HCT116 (cell line): ENCODE data around the gene BBS2. TPM values are rescaled to one million over a fixed set of nuclear protein-coding genes. Genes with fewer than 3 reads are reported as not detected.

ENCODE experiments used
- ATAC-seq: fragments of 200-7000 bp; cut with Tn5 transposase; 2 replicates; pipeline ENCODE4 v1.9.1; 2020; ENCODE audit warnings: mild to moderate bottlenecking, moderate library complexity
- BruUV-seq: library from RNA; stranded (reverse); fragments of 400-500 nt; replicated peaks from 2 replicates; lab custom pipeline; 2021; lab: Mats Ljungman, UMichigan
- CTCF ChIA-PET: fragments of 300-600 bp; sonication (Branson Sonifier 250); formaldehyde crosslinking; loops from one replicate; lab custom pipeline; 2021; ENCODE audit warnings: antibody characterized with exemption; lab: Charles Lee
- POLR2A ChIA-PET: fragments of 300-600, 350-600 bp; sonication (Branson Sonifier 250); formaldehyde crosslinking; loops from one replicate; lab custom pipeline; 2021; ENCODE audit warnings: antibody characterized with exemption; lab: Charles Lee
- RAD21 ChIA-PET, 2 experiments: fragments of 300-600 bp; sonication (Branson Sonifier 250); formaldehyde crosslinking; loops; one replicate each; lab custom pipeline; 2023; ENCODE audit warnings: low total read pairs in 2 of 2; ENCODE audit not compliant: uncharacterized antibody in 2 of 2, unreplicated experiment in 2 of 2, low non-redundant PET in 1 of 2; lab: Charles Lee
- DNase-seq: peaks from one replicate; pipeline ENCODE4 v3.0.0-alpha.2; 2010; ENCODE audit warnings: low read depth, low spot score
- H2AFZ ChIP-seq: fragments of 200-600 bp; shearing (Covaris generic), sonication (generic); 2 replicates; pipeline ENCODE4 v1.6.1; 2017; ENCODE audit warnings: low read depth, mixed run types, mixed read lengths, antibody characterized with exemption, low read length; ENCODE audit not compliant: poor library complexity, severe bottlenecking
- H3K27ac ChIP-seq: 2 replicates; pipeline ENCODE4 v1.5.1; 2012; ENCODE audit warnings: low read depth, low read length
- H3K27me3 ChIP-seq: fragments of 200-600 bp; sonication (generic); 2 replicates; pipeline ENCODE4 v1.6.1; 2016; ENCODE audit warnings: mixed run types, low read length, mixed read lengths; ENCODE audit not compliant: insufficient read depth
- H3K36me3 ChIP-seq, 2 experiments: fragments of 200-500 bp in 1 of 2; fragments of 200-600 bp in 1 of 2; sonication (Bioruptor generic) in 1 of 2; sonication (generic) in 1 of 2; 2 replicates each; pipeline versions ENCODE4 v1.5.1 to v1.6.1; 2014 to 2016; ENCODE audit warnings: low read length in 2 of 2, inconsistent platforms in 1 of 2, mixed read lengths in 1 of 2, mixed run types in 1 of 2; ENCODE audit not compliant: insufficient read depth in 2 of 2, control insufficient read depth in 1 of 2
- H3K4me1 ChIP-seq, 2 experiments: fragments of 200-600 bp in 1 of 2; sonication (generic) in 1 of 2; 2 replicates each; pipeline versions ENCODE4 v1.5.1 to v1.6.1; 2012 to 2017; ENCODE audit warnings: low read length in 2 of 2, inconsistent platforms in 1 of 2, mild to moderate bottlenecking in 1 of 2, mixed read lengths in 1 of 2, mixed run types in 1 of 2, moderate library complexity in 1 of 2; ENCODE audit not compliant: insufficient read depth in 2 of 2, control insufficient read depth in 1 of 2
- H3K4me2 ChIP-seq: fragments of 200-600 bp; sonication (generic); 2 replicates; pipeline ENCODE4 v1.6.1; 2017; ENCODE audit warnings: mixed run types, low read length, mixed read lengths
- H3K4me3 ChIP-seq, 2 experiments: fragments of 200-600 bp in 1 of 2; sonication (generic) in 1 of 2; replicated peaks in 1 of 2; 2 replicates each; pipeline ENCODE4 v1.5.1; 2011 to 2016; ENCODE audit warnings: low read length in 2 of 2, control low read depth in 1 of 2, low read depth in 1 of 2, mild to moderate bottlenecking in 1 of 2, mixed read lengths in 1 of 2, mixed run types in 1 of 2
- H3K79me2 ChIP-seq: fragments of 200-600 bp; sonication (generic); 2 replicates; pipeline ENCODE4 v1.6.1; 2017; ENCODE audit warnings: mild to moderate bottlenecking, mixed run types, low read length, moderate library complexity, mixed read lengths; ENCODE audit not compliant: insufficient read depth
- H3K9ac ChIP-seq: fragments of 200-600 bp; sonication (generic); 2 replicates; pipeline ENCODE4 v1.6.1; 2016; ENCODE audit warnings: low read length, mixed read lengths
- H3K9me2 ChIP-seq: fragments of 200-600 bp; sonication (generic), shearing (Covaris generic); 2 replicates; pipeline ENCODE4 v1.6.1; 2017; ENCODE audit warnings: mixed run types, mild to moderate bottlenecking, moderate library complexity; ENCODE audit not compliant: insufficient read depth
- H3K9me3 ChIP-seq, 2 experiments: fragments of 200-500 bp in 1 of 2; fragments of 200-600 bp in 1 of 2; sonication (Bioruptor generic) in 1 of 2; sonication (generic) in 1 of 2; 2 replicates each; pipeline ENCODE4 v1.6.1; 2014 to 2017; ENCODE audit warnings: low read length in 2 of 2, mixed read lengths in 2 of 2, inconsistent platforms in 1 of 2, low read depth in 1 of 2, mild to moderate bottlenecking in 1 of 2, mixed run types in 1 of 2, moderate library complexity in 1 of 2; ENCODE audit not compliant: control insufficient read depth in 1 of 2, insufficient read depth in 1 of 2
- H4K20me1 ChIP-seq: fragments of 200-600 bp; sonication (generic), shearing (Covaris generic); 2 replicates; pipeline ENCODE4 v1.6.1; 2017; ENCODE audit warnings: mixed run types, mild to moderate bottlenecking, moderate library complexity; ENCODE audit not compliant: insufficient read depth
- CBX3 ChIP-seq: IDR thresholded peaks from 2 replicates; pipeline ENCODE4 v1.6.1; 2012; ENCODE audit warnings: low read depth
- CEBPB ChIP-seq: IDR thresholded peaks from 2 replicates; pipeline ENCODE4 v1.6.1; 2012; ENCODE audit warnings: low read depth
- EGR1 ChIP-seq: IDR thresholded peaks from 2 replicates; pipeline ENCODE4 v1.6.1; 2012; ENCODE audit warnings: low read depth
- FOSL1 ChIP-seq: IDR thresholded peaks from 2 replicates; pipeline ENCODE4 v1.6.1; 2012; ENCODE audit warnings: low read depth
- JUND ChIP-seq: IDR thresholded peaks from 2 replicates; pipeline ENCODE4 v1.6.1; 2012
- POLR2A ChIP-seq: IDR thresholded peaks from 2 replicates; pipeline ENCODE4 v1.7.0; 2011; ENCODE audit warnings: borderline replicate concordance; ENCODE audit not compliant: insufficient read depth, insufficient read length; ENCODE audit errors: extremely low read depth
- SIN3A ChIP-seq: IDR thresholded peaks from 2 replicates; pipeline ENCODE4 v1.6.1; 2012; ENCODE audit warnings: low read depth
- ZFX ChIP-seq: fragments of 450-650 bp; IDR thresholded peaks from 2 replicates; pipeline ENCODE4 v1.6.1; 2017
- intact Hi-C: fragments of 100-400 bp; cut with micrococcal nuclease; formaldehyde crosslinking; loops from 2 replicates; pipeline ENCODE4 v1.10.0; 2022
- total RNA-seq: library from RNA; stranded (reverse); gene quantifications from one replicate; pipeline ENCODE4 v1.2.1, GENCODE V29; 2021; ENCODE audit not compliant: unreplicated experiment
- TF ChIP-seq, protein P1 (sequence below): IDR thresholded peaks from 2 replicates; pipeline ENCODE4 v1.6.1; 2012; ENCODE audit warnings: low read depth
- TF ChIP-seq, protein P2 (sequence below): IDR thresholded peaks from 2 replicates; pipeline ENCODE4 v1.6.1; 2011; ENCODE audit warnings: mild to moderate bottlenecking, low read length, moderate library complexity; ENCODE audit not compliant: insufficient replicate concordance; ENCODE audit errors: extremely low read depth

Gene BBS2
- total RNA-seq, 1 experiment from 2014 or later: 26.7 TPM

DNA sequence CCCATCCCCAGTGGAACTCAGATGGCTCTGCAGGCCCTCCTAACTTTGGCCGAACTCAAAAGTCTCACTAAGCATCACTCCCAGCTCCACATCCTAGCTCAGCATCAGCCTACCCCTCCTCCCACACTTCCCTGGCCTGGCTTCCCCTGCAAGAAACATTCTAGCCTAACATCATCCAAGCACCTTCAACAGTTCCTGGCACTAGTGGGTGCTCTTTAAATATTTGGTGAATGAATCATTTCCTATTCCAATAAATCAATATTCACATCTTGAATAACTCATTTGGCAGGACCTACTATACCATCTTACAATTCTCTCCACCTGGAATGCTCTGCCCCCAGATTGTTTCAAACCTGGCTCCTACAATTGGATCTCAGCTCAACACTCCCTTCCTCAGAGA lies 11.0 kb upstream of the BBS2 start:
- Histone ChIP-seq H3K36me3 (no peaks in the 10 kb centered on the region), H3K9me3 (no peaks in the 10 kb centered on the region), H2AFZ (no peak overlapping the region), H3K9me2 (no peaks in the 10 kb centered on the region), H4K20me1 (no peaks in the 10 kb centered on the region), H3K27me3 (no peaks in the 10 kb centered on the region; the same call in 1 of the 2 replicates), H3K4me1 (peaks cover 5 to 19% of the 10 kb centered on the region in 2 experiments; a peak in 3 of 4 replicates), H3K9ac (no peak overlapping the region), H3K79me2 (no peaks in the 10 kb centered on the region), H3K4me2 (peak overlapping the region; percentile 18), H3K4me3 (no peak overlapping the region), H3K27ac (no peak overlapping the region)
- no TSS peak for BruUV-seq
- TF ChIP-seq JUND (peak; percentile 13; the same call in 1 of the 2 replicates), EGR1 (no peak)
- CTCF ChIA-PET: no interaction called here
- POLR2A ChIA-PET: no interaction called here
- DNase-seq: no peak
- RAD21 ChIA-PET: no interaction called here
- ATAC-seq: no peak; the same call in 1 of the 2 replicates
- intact Hi-C loops: no loop called here

DNA sequence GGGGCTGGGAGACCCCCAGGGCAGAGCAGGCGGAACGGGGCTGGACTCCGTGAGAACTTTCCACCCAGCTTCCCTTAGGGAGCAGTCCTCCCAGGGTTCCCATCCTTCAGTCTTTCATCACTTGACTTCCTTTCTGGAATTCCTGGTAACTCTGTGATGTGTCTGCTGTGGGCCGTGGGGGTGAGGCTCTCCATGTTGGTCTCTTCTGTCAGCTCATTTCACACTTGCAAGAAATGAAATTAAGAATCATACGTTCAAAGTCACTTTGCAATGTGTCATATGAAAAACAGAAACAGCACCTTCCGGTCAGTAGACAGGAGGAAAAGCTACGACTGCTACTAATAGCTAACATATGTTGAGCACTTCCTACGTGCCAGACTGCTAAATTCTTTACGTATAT lies 5.4 kb upstream of the BBS2 start:
- TF ChIP-seq CBX3 (no peak), SIN3A (no peak), POLR2A (no peak), CEBPB (no peak), ZFX (no peak), FOSL1 (no peak)
- TF ChIP-seq, protein P1, sequence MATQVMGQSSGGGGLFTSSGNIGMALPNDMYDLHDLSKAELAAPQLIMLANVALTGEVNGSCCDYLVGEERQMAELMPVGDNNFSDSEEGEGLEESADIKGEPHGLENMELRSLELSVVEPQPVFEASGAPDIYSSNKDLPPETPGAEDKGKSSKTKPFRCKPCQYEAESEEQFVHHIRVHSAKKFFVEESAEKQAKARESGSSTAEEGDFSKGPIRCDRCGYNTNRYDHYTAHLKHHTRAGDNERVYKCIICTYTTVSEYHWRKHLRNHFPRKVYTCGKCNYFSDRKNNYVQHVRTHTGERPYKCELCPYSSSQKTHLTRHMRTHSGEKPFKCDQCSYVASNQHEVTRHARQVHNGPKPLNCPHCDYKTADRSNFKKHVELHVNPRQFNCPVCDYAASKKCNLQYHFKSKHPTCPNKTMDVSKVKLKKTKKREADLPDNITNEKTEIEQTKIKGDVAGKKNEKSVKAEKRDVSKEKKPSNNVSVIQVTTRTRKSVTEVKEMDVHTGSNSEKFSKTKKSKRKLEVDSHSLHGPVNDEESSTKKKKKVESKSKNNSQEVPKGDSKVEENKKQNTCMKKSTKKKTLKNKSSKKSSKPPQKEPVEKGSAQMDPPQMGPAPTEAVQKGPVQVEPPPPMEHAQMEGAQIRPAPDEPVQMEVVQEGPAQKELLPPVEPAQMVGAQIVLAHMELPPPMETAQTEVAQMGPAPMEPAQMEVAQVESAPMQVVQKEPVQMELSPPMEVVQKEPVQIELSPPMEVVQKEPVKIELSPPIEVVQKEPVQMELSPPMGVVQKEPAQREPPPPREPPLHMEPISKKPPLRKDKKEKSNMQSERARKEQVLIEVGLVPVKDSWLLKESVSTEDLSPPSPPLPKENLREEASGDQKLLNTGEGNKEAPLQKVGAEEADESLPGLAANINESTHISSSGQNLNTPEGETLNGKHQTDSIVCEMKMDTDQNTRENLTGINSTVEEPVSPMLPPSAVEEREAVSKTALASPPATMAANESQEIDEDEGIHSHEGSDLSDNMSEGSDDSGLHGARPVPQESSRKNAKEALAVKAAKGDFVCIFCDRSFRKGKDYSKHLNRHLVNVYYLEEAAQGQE: no peak
- TF ChIP-seq, protein P2, sequence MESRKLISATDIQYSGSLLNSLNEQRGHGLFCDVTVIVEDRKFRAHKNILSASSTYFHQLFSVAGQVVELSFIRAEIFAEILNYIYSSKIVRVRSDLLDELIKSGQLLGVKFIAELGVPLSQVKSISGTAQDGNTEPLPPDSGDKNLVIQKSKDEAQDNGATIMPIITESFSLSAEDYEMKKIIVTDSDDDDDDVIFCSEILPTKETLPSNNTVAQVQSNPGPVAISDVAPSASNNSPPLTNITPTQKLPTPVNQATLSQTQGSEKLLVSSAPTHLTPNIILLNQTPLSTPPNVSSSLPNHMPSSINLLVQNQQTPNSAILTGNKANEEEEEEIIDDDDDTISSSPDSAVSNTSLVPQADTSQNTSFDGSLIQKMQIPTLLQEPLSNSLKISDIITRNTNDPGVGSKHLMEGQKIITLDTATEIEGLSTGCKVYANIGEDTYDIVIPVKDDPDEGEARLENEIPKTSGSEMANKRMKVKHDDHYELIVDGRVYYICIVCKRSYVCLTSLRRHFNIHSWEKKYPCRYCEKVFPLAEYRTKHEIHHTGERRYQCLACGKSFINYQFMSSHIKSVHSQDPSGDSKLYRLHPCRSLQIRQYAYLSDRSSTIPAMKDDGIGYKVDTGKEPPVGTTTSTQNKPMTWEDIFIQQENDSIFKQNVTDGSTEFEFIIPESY: no peak
- TF ChIP-seq, all 23 proteins: peak for 0
- intact Hi-C loops: no loop called here
- DNase-seq (no peak), ATAC-seq (no peak)
- RAD21 ChIA-PET: no interaction called here
- no peaks in the 10 kb centered on the region for H3K36me3 ChIP-seq
- BruUV-seq: no TSS peak
- no peaks in the 10 kb centered on the region for H3K79me2 ChIP-seq
- H3K27me3 ChIP-seq: no peaks in the 10 kb centered on the region; the same call in 1 of the 2 replicates
- CTCF ChIA-PET: no interaction called here
- H3K9me3 ChIP-seq: no peaks in the 10 kb centered on the region
- no peak overlapping the region for H3K4me2 ChIP-seq
- no peak overlapping the region for H3K4me3 ChIP-seq
- no peaks in the 10 kb centered on the region for H3K9me2 ChIP-seq
- H3K9ac ChIP-seq: no peak overlapping the region
- no peak overlapping the region for H3K27ac ChIP-seq
- no peak overlapping the region for H2AFZ ChIP-seq
- H4K20me1 ChIP-seq: no peaks in the 10 kb centered on the region
- POLR2A ChIA-PET: no interaction called here
- peaks cover 4 to 6% of the 10 kb centered on the region in 2 experiments for H3K4me1 ChIP-seq
